Muscle of arm (tissue), 12 donors: Measurements from ENCODE around the gene CERS3. TPM values are rescaled to one million over a fixed set of nuclear protein-coding genes. Genes with fewer than 3 reads are reported as not detected.

Source experiments
- DNase-seq: peaks from one replicate; pipeline ENCODE4 v3.0.0-alpha.2; 2013
- polyA plus RNA-seq, 12 donors: library from polyadenylated mRNA; unstranded; fragments of 120-200 nt; gene quantifications; one replicate each; pipeline ENCODE4 v1.2.1, GENCODE V29; 2013; ENCODE audit not compliant: insufficient read length in 12 of 12

CERS3 gene
- polyA plus RNA-seq, 12 donors, result 0.74 to 16.0 (median 2.4) TPM; not detected in 2

GRCh38 chr15:100531204-100531603 is 2.5 kb upstream of the CERS3 start:
- DNase-seq, result no peak

GRCh38 chr15:100529556-100529955 is 806 bp upstream of the CERS3 start:
- no peak for DNase-seq

GRCh38 chr15:100526027-100526481 is 2.7 kb downstream of the CERS3 start:
- peak; percentile 79 for DNase-seq

- DNase-seq, result no peak
Observed at GRCh38 chr15:100525436-100525835, 3.3 kb downstream of the CERS3 start.

- no peak for DNase-seq
Observed at GRCh38 chr15:100524326-100524725, 4.4 kb downstream of the CERS3 start.

- DNase-seq, result no peak
Observed at GRCh38 chr15:100521907-100522306, 6.8 kb downstream of the CERS3 start.

- DNase-seq, result no peak
Observed at GRCh38 chr15:100520132-100520921, 8.4 kb downstream of the CERS3 start.

- no peak for DNase-seq
Observed at GRCh38 chr15:100517846-100518245, 10.9 kb downstream of the CERS3 start.

- no peak for DNase-seq
Observed at GRCh38 chr15:100516643-100517512, 11.9 kb downstream of the CERS3 start.

- DNase-seq, result no peak
Observed at GRCh38 chr15:100515758-100516157, 13.0 kb downstream of the CERS3 start.

GRCh38 chr15:100508641-100509300 is 20.0 kb downstream of the CERS3 start:
- no peak for DNase-seq

- no peak for DNase-seq
Observed at GRCh38 chr15:100502651-100503050, 26.1 kb downstream of the CERS3 start.

- DNase-seq, result no peak
Observed at GRCh38 chr15:100501117-100501516, 27.6 kb downstream of the CERS3 start.

- DNase-seq, result peak; percentile 81
Observed at GRCh38 chr15:100500226-100500990, 28.3 kb downstream of the CERS3 start.

GRCh38 chr15:100495861-100496260 is 32.9 kb downstream of the CERS3 start:
- DNase-seq, result no peak

GRCh38 chr15:100493213-100493612 is 35.5 kb downstream of the CERS3 start:
- no peak for DNase-seq

GRCh38 chr15:100484443-100484842 is 44.3 kb downstream of the CERS3 start:
- peak; percentile 37 for DNase-seq

GRCh38 chr15:100483370-100483769 is 45.4 kb downstream of the CERS3 start:
- DNase-seq, result no peak

GRCh38 chr15:100476805-100477204 is 51.9 kb downstream of the CERS3 start:
- no peak for DNase-seq

- no peak for DNase-seq
Observed at GRCh38 chr15:100472736-100473135, 56.0 kb downstream of the CERS3 start.

- DNase-seq, result peak; percentile 53
Observed at GRCh38 chr15:100471933-100472332, 56.8 kb downstream of the CERS3 start.
